Hepatocyte (in vitro differentiated cells): Measurements from ENCODE around the gene LCN9. TPM values are rescaled to one million over a fixed set of nuclear protein-coding genes. Genes with fewer than 3 reads are reported as not detected.
A peak's percentile ranks its signal among the peaks of the same experiment; 100 is the strongest.

Experiments
- DNase-seq: peaks from one replicate; pipeline ENCODE4 v3.0.0-alpha.2; 2016; ENCODE audit warnings: low spot score
- H2AFZ ChIP-seq: fragments of 200-600 bp; sonication (generic); 2 replicates; pipeline ENCODE4 v1.6.0; 2016; ENCODE audit warnings: antibody characterized with exemption, mild to moderate bottlenecking
- H3K27ac ChIP-seq: fragments of 200-600 bp; sonication (generic); 2 replicates; pipeline ENCODE4 v1.5.1; 2016; ENCODE audit warnings: mild to moderate bottlenecking
- H3K27me3 ChIP-seq: fragments of 200-600 bp; sonication (generic); 2 replicates; pipeline ENCODE4 v1.6.1; 2016
- H3K36me3 ChIP-seq: fragments of 200-600 bp; sonication (generic); replicated peaks from 2 replicates; pipeline ENCODE4 v1.5.1; 2016; ENCODE audit warnings: low read depth; ENCODE audit not compliant: insufficient read depth
- H3K4me1 ChIP-seq: fragments of 200-600 bp; sonication (generic); 2 replicates; pipeline ENCODE4 v1.5.1; 2016; ENCODE audit warnings: mild to moderate bottlenecking, moderate library complexity; ENCODE audit not compliant: insufficient read depth
- H3K4me2 ChIP-seq: fragments of 200-600 bp; sonication (generic); 2 replicates; pipeline ENCODE4 v1.6.0; 2016
- H3K4me3 ChIP-seq: fragments of 200-600 bp; sonication (generic); 2 replicates; pipeline ENCODE4 v1.5.1; 2016; ENCODE audit warnings: mild to moderate bottlenecking
- H3K79me2 ChIP-seq: fragments of 200-600 bp; sonication (generic); 2 replicates; pipeline ENCODE4 v1.6.0; 2017; ENCODE audit warnings: mild to moderate bottlenecking
- H3K9me2 ChIP-seq: fragments of 200-600 bp; sonication (generic); replicated peaks from 2 replicates; pipeline ENCODE4 v1.6.0; 2017; ENCODE audit warnings: mild to moderate bottlenecking; ENCODE audit not compliant: insufficient read depth
- H3K9me3 ChIP-seq: fragments of 200-600 bp; sonication (generic); 2 replicates; pipeline ENCODE4 v1.5.1; 2016; ENCODE audit warnings: low read depth, mild to moderate bottlenecking
- H4K20me1 ChIP-seq: fragments of 200-600 bp; sonication (generic); 2 replicates; pipeline ENCODE4 v1.6.0; 2016; ENCODE audit warnings: mild to moderate bottlenecking; ENCODE audit not compliant: insufficient read depth, poor library complexity, severe bottlenecking
- CTCF ChIP-seq: fragments of 200-600 bp; sonication (generic); IDR thresholded peaks from 2 replicates; pipeline ENCODE4 v1.5.1; 2016; ENCODE audit warnings: antibody characterized with exemption, mild to moderate bottlenecking; ENCODE audit not compliant: poor library complexity
- EZH2 ChIP-seq: fragments of 200-600 bp; sonication (generic); IDR thresholded peaks from 2 replicates; pipeline ENCODE4 v1.6.1; 2016; ENCODE audit warnings: antibody characterized with exemption, mild to moderate bottlenecking, borderline replicate concordance
- EZH2phosphoT487 ChIP-seq: fragments of 200-600 bp; sonication (generic); IDR thresholded peaks from one replicate; pipeline ENCODE4 v1.6.1; 2018; ENCODE audit warnings: antibody characterized with exemption, mild to moderate bottlenecking, low read depth, moderate library complexity; ENCODE audit not compliant: unreplicated experiment, severe bottlenecking
- WGBS: methylation state at CpG from one replicate; pipeline ENCODE4 v1.1.6; 2016; ENCODE audit warnings: low lambda C conversion rate; ENCODE audit errors: missing lambda C conversion rate; 5-methylcytosine and 5-hydroxymethylcytosine counted together
- polyA plus RNA-seq: library from polyadenylated mRNA; unstranded; fragments of >200 nt; fragmentation: Nextera tagmentation; extraction: Ambion mirVana; gene quantifications from 2 replicates; pipeline ENCODE4 v1.2.1, GENCODE V29; 2016
- total RNA-seq: library from RNA; depleted of rRNA; stranded (reverse); fragments of >200 nt; gene quantifications from 2 replicates; pipeline ENCODE4 v1.2.3, GENCODE V29; 2014

Gene LCN9
- total RNA-seq: 2.2 and 2.6 TPM in 2 replicates
- 13.4 and 21.6 TPM in 2 replicates for polyA plus RNA-seq

GRCh38 chr9:135662758-135663450 is at the start of gene LCN9:
TSS of gene LCN9 (plus strand) at chr9:135663309. CDS start at chr9:135663322, 13 bp downstream.
- 55% methylated on average over 25 of the region's 25 CpGs for WGBS
- H3K4me3 ChIP-seq: no peak within 1 kb of the TSS
- no peaks in the 10 kb centered on the region for H3K9me3 ChIP-seq
- no peak within 1 kb of the TSS for H3K4me2 ChIP-seq
- H2AFZ ChIP-seq: no peak within 1 kb of the TSS
- no peaks in the 10 kb centered on the region for H4K20me1 ChIP-seq
- no peaks in the 10 kb centered on the region for H3K4me1 ChIP-seq
- H3K27me3 ChIP-seq: no peaks in the 10 kb centered on the region
- H3K27ac ChIP-seq: peak within 1 kb of the TSS; percentile 51
- DNase-seq: peak; percentile 40
- TF ChIP-seq CTCF: no peak
- TF ChIP-seq EZH2phosphoT487: no peak
- no peak for TF ChIP-seq EZH2
- no peaks in the 10 kb centered on the region for H3K36me3 ChIP-seq
- H3K79me2 ChIP-seq: no peaks in the 10 kb centered on the region
- H3K9me2 ChIP-seq: no peaks in the 10 kb centered on the region

- no peaks in the 10 kb centered on the region for H3K79me2 ChIP-seq
- no peak for DNase-seq
- H3K4me1 ChIP-seq: no peaks in the 10 kb centered on the region
- H3K27ac ChIP-seq: no peak overlapping the region
- H3K9me3 ChIP-seq: no peaks in the 10 kb centered on the region
- no peaks in the 10 kb centered on the region for H3K27me3 ChIP-seq
- TF ChIP-seq CTCF (no peak), EZH2phosphoT487 (no peak), EZH2 (no peak)
- H3K4me2 ChIP-seq: no peak overlapping the region
- no peak overlapping the region for H2AFZ ChIP-seq
- no peaks in the 10 kb centered on the region for H4K20me1 ChIP-seq
- no peaks in the 10 kb centered on the region for H3K9me2 ChIP-seq
- 87% methylated on average over 26 of the region's 34 CpGs for WGBS
- no peak overlapping the region for H3K4me3 ChIP-seq
- H3K36me3 ChIP-seq: no peaks in the 10 kb centered on the region
Observed at GRCh38 chr9:135613946-135614805, 48.9 kb upstream of the LCN9 start.

GRCh38 chr9:135614821-135615665 is 48.1 kb upstream of the LCN9 start:
- no peak for TF ChIP-seq EZH2
- TF ChIP-seq EZH2phosphoT487: no peak
- no peak for TF ChIP-seq CTCF

More at GRCh38 chr9:135614821-135615665, 48.1 kb upstream of the LCN9 start:
- Histone ChIP-seq H3K9me3 (no peaks in the 10 kb centered on the region), H3K27ac (no peak overlapping the region), H3K36me3 (no peaks in the 10 kb centered on the region), H4K20me1 (no peaks in the 10 kb centered on the region), H3K79me2 (no peaks in the 10 kb centered on the region), H3K9me2 (no peaks in the 10 kb centered on the region), H3K4me2 (no peak overlapping the region), H3K4me1 (no peaks in the 10 kb centered on the region), H3K27me3 (no peaks in the 10 kb centered on the region), H2AFZ (no peak overlapping the region), H3K4me3 (no peak overlapping the region)
- 95% methylated on average over 29 of the region's 29 CpGs for WGBS
- DNase-seq: no peak
